Fibroblast of lung (primary cell): Measurements from ENCODE around the gene ERBB4.

Experiments used
- EZH2 ChIP-seq: IDR thresholded peaks from 2 replicates; pipeline ENCODE4 v1.5.1; 2012; ENCODE audit warnings: low read length, control low read depth, mild to moderate bottlenecking; ENCODE audit errors: missing control alignments
- TF ChIP-seq, protein P1 (sequence below), 2 donors: IDR thresholded peaks in 1 of 2; conservative IDR thresholded peaks in 1 of 2; 1 replicate in 1 of 2; 2 replicates in 1 of 2; pipeline ENCODE4 v1.5.1; 2011 to 2012; ENCODE audit warnings: low read length in 2 of 2, control low read depth in 1 of 2, inconsistent platforms in 1 of 2, low read depth in 1 of 2, mild to moderate bottlenecking in 1 of 2

DNA sequence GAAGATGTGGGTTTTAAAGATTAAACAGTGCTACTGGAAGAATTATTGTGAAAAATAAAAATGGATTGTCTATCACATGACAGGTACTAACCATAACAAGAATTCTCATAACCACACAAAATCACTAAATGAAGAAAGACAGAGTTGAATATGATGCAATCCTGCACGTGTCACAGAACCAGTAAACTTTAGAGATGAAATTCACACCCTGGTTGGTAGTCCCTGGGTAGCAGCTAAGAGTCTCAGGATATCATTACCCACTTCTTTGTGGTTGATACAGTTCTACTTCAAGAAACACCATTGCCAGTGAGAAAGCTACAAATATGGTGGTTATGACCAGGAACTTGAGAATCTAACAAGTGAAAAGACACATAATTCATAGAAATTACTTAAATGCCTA, 450.2 kb downstream of the ERBB4 start:
- TF ChIP-seq, protein P1, sequence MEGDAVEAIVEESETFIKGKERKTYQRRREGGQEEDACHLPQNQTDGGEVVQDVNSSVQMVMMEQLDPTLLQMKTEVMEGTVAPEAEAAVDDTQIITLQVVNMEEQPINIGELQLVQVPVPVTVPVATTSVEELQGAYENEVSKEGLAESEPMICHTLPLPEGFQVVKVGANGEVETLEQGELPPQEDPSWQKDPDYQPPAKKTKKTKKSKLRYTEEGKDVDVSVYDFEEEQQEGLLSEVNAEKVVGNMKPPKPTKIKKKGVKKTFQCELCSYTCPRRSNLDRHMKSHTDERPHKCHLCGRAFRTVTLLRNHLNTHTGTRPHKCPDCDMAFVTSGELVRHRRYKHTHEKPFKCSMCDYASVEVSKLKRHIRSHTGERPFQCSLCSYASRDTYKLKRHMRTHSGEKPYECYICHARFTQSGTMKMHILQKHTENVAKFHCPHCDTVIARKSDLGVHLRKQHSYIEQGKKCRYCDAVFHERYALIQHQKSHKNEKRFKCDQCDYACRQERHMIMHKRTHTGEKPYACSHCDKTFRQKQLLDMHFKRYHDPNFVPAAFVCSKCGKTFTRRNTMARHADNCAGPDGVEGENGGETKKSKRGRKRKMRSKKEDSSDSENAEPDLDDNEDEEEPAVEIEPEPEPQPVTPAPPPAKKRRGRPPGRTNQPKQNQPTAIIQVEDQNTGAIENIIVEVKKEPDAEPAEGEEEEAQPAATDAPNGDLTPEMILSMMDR (conservative IDR thresholded peaks at IDR 0.05 in 1 of 2, IDR thresholded peaks at IDR 0.05 in 1 of 2; ENCODE audit: low read depth in 1 of 2, low read length in 2 of 2), result no peak
- no peak for TF ChIP-seq EZH2
